Chondrocyte (in vitro differentiated cells): ENCODE measurements around the gene TM9SF4. TPM values are rescaled to one million over a fixed set of nuclear protein-coding genes. Genes with fewer than 3 reads are reported as not detected.

Experiments
- DNase-seq: peaks from one replicate; pipeline ENCODE4 v3.0.0; 2021; ENCODE audit warnings: mixed read lengths, low spot score
- H3K27ac Mint-ChIP-seq: one replicate; pipeline ENCODE4 v1.8.0; 2021; ENCODE audit warnings: mild to moderate bottlenecking, moderate library complexity, mixed read lengths; ENCODE audit not compliant: unreplicated experiment
- H3K27me3 Mint-ChIP-seq: 2 replicates; pipeline ENCODE4 v1.8.0; 2021; ENCODE audit warnings: low read depth, mixed read lengths
- H3K36me3 Mint-ChIP-seq: 2 replicates; pipeline ENCODE4 v1.8.0; 2021; ENCODE audit warnings: low read depth, mixed read lengths
- H3K4me1 Mint-ChIP-seq: 2 replicates; pipeline ENCODE4 v1.8.0; 2021; ENCODE audit warnings: low read depth, mild to moderate bottlenecking, mixed read lengths
- H3K4me3 Mint-ChIP-seq: one replicate; pipeline ENCODE4 v1.8.0; 2021; ENCODE audit warnings: mild to moderate bottlenecking, moderate library complexity, mixed read lengths; ENCODE audit not compliant: unreplicated experiment
- H3K9me3 Mint-ChIP-seq: 2 replicates; pipeline ENCODE4 v1.8.0; 2021; ENCODE audit warnings: low read depth, mixed read lengths
- CTCF ChIP-seq: fragments of 200-600 bp; sonication (generic); IDR thresholded peaks from 2 replicates; pipeline ENCODE4 v1.5.0; 2021; ENCODE audit warnings: antibody characterized with exemption, mild to moderate bottlenecking, moderate library complexity
- total RNA-seq: library from RNA; stranded (reverse); gene quantifications from 3 replicates; pipeline ENCODE4 v1.2.1, GENCODE V29; 2021

Gene TM9SF4
- total RNA-seq, 1 donor from 2014 or later: 83.7 TPM

GRCh38 chr20:32134026-32134425 is 24.5 kb downstream of the TM9SF4 start:
- Mint-ChIP-seq H3K9me3 (no peaks in the 10 kb centered on the region), H3K27me3 (no peaks in the 10 kb centered on the region), H3K4me3 (no peak overlapping the region), H3K36me3 (peaks cover 21% of the 10 kb centered on the region), H3K27ac (no peak overlapping the region), H3K4me1 (peaks cover 21% of the 10 kb centered on the region)
- no peak for DNase-seq
- TF ChIP-seq CTCF: no peak

- DNase-seq: no peak
- no peak for TF ChIP-seq CTCF
- Mint-ChIP-seq H3K27ac (peak overlapping the region; percentile 3), H3K4me3 (no peak overlapping the region), H3K36me3 (peaks cover 39% of the 10 kb centered on the region), H3K27me3 (no peaks in the 10 kb centered on the region), H3K4me1 (peaks cover 11% of the 10 kb centered on the region), H3K9me3 (no peaks in the 10 kb centered on the region)
Measured at GRCh38 chr20:32135983-32136515, 26.5 kb downstream of the TM9SF4 start.

GRCh38 chr20:32138921-32139320 is 29.4 kb downstream of the TM9SF4 start:
- TF ChIP-seq CTCF: no peak
- Mint-ChIP-seq H3K36me3 (peaks cover 58% of the 10 kb centered on the region), H3K4me1 (peaks cover 11% of the 10 kb centered on the region), H3K9me3 (no peaks in the 10 kb centered on the region), H3K4me3 (no peak overlapping the region), H3K27me3 (no peaks in the 10 kb centered on the region), H3K27ac (no peak overlapping the region)
- no peak for DNase-seq

- no peaks in the 10 kb centered on the region for H3K27me3 Mint-ChIP-seq
- TF ChIP-seq CTCF: no peak
- DNase-seq: no peak
- H3K9me3 Mint-ChIP-seq: no peaks in the 10 kb centered on the region
- H3K4me3 Mint-ChIP-seq: no peak overlapping the region
- no peak overlapping the region for H3K27ac Mint-ChIP-seq
- peaks cover 11% of the 10 kb centered on the region for H3K4me1 Mint-ChIP-seq
- peaks cover 65% of the 10 kb centered on the region for H3K36me3 Mint-ChIP-seq
Measured at GRCh38 chr20:32139947-32140346, 30.4 kb downstream of the TM9SF4 start.

GRCh38 chr20:32140603-32141002 is 31.1 kb downstream of the TM9SF4 start:
- DNase-seq: no peak
- Mint-ChIP-seq H3K4me3 (no peak overlapping the region), H3K36me3 (peaks cover 71% of the 10 kb centered on the region), H3K4me1 (peaks cover 5% of the 10 kb centered on the region), H3K9me3 (no peaks in the 10 kb centered on the region), H3K27me3 (no peaks in the 10 kb centered on the region), H3K27ac (no peak overlapping the region)
- no peak for TF ChIP-seq CTCF
